Esophagus muscularis mucosa (tissue), 4 donors: ENCODE measurements around the gene CARMIL3. TPM values are rescaled to one million over a fixed set of nuclear protein-coding genes. Genes with fewer than 3 reads are reported as not detected.

ENCODE experiments used
- DNase-seq: peaks from one replicate; pipeline ENCODE4 v3.0.0-alpha.2; 2017; ENCODE audit errors: extremely low spot score
- H3K27ac ChIP-seq, 4 donors: fragments of 200-600 bp; sonication (generic); replicated peaks in 1 of 4; 1 replicate in 3 of 4; 2 replicates in 1 of 4; pipeline ENCODE4 v1.5.1; 2016 to 2019; ENCODE audit warnings: mild to moderate bottlenecking in 1 of 4
- H3K27me3 ChIP-seq, 4 donors: fragments of 200-600 bp; sonication (generic); one replicate each; pipeline versions ENCODE4 v1.5.1 to v1.6.0; 2016 to 2019
- H3K36me3 ChIP-seq, 4 donors: fragments of 200-600 bp; sonication (generic); one replicate each; pipeline ENCODE4 v1.5.1; 2016 to 2019
- H3K4me1 ChIP-seq, 4 donors: fragments of 200-600 bp; sonication (generic); one replicate each; pipeline ENCODE4 v1.5.1; 2016 to 2019
- H3K4me3 ChIP-seq, 4 donors: fragments of 200-600 bp; sonication (generic); 1 replicate in 2 of 4; 2 replicates in 2 of 4; pipeline ENCODE4 v1.5.1; 2016 to 2019; ENCODE audit warnings: mild to moderate bottlenecking in 4 of 4, moderate library complexity in 1 of 4
- H3K9me3 ChIP-seq, 4 donors: fragments of 200-600 bp; sonication (generic); 1 replicate in 3 of 4; 2 replicates in 1 of 4; pipeline ENCODE4 v1.5.1; 2016 to 2019
- CTCF ChIP-seq, 3 experiments: fragments of 200-600 bp in 2 of 3; fragments of 450-650 bp in 1 of 3; sonication (generic) in 2 of 3; IDR thresholded peaks; one replicate each; pipeline ENCODE4 v1.5.1; 2017 to 2019; ENCODE audit warnings: antibody characterized with exemption in 3 of 3, mild to moderate bottlenecking in 2 of 3, moderate library complexity in 1 of 3
- EP300 ChIP-seq: sonication (generic); formaldehyde crosslinking; IDR thresholded peaks from one replicate; pipeline ENCODE4 v1.6.1; 2017; ENCODE audit warnings: antibody characterized with exemption
- POLR2A ChIP-seq: fragments of 450-650 bp; IDR thresholded peaks from one replicate; pipeline ENCODE4 v1.6.1; 2017; ENCODE audit warnings: antibody characterized with exemption, moderate library complexity, mild to moderate bottlenecking, low read depth
- POLR2AphosphoS5 ChIP-seq, 2 donors: sonication (generic); formaldehyde crosslinking; IDR thresholded peaks; one replicate each; pipeline ENCODE4 v1.6.1; 2017; ENCODE audit warnings: antibody characterized with exemption in 2 of 2
- WGBS: methylation state at CpG from one replicate; pipeline ENCODE4 v1.1.5; 2018; 5-methylcytosine and 5-hydroxymethylcytosine counted together
- intact Hi-C: fragments of 100-400 bp; cut with DNase I; formaldehyde crosslinking; loops from one replicate; pipeline ENCODE4 v1.15.1; 2023
- total RNA-seq, 4 donors: library from RNA; depleted of rRNA; stranded (reverse); fragments of >200 nt; gene quantifications; one replicate each; pipeline versions ENCODE4 v1.1.0 to v1.2.1, GENCODE V29; 2016

CARMIL3 gene
- total RNA-seq, 4 donors from 2014 or later, result 0.17 to 0.29 TPM; not detected in 2

GRCh38 chr14:24064856-24065255, 13.0 kb downstream of the CARMIL3 start:
- 91% methylated on average over 6 of the region's 15 CpGs for WGBS
- Histone ChIP-seq H3K4me3 (no peak overlapping the region), H3K27ac (no peak overlapping the region), H3K9me3 (no peaks in the 10 kb centered on the region), H3K4me1 (no peaks in the 10 kb centered on the region), H3K36me3 (no peaks in the 10 kb centered on the region), H3K27me3 (no peaks in the 10 kb centered on the region)
- TF ChIP-seq CTCF (IDR thresholded peaks at IDR 0.05), result no peak
- no peak for TF ChIP-seq EP300
- TF ChIP-seq POLR2A, result no peak
- TF ChIP-seq POLR2AphosphoS5 (IDR thresholded peaks at IDR 0.05), result no peak
- intact Hi-C loops, result no loop called here
- no peak for DNase-seq

GRCh38 chr14:24065408-24065807, 13.6 kb downstream of the CARMIL3 start:
- H3K27ac ChIP-seq, result no peak overlapping the region
- no peaks in the 10 kb centered on the region for H3K9me3 ChIP-seq
- TF ChIP-seq CTCF (IDR thresholded peaks at IDR 0.05) (no peak), POLR2AphosphoS5 (IDR thresholded peaks at IDR 0.05) (no peak), EP300 (no peak), POLR2A (no peak)
- no peaks in the 10 kb centered on the region for H3K27me3 ChIP-seq
- intact Hi-C loops, result no loop called here
- no peaks in the 10 kb centered on the region for H3K36me3 ChIP-seq
- H3K4me3 ChIP-seq, result no peak overlapping the region
- DNase-seq, result no peak
- WGBS, result 75% methylated on average over 8 of the region's 8 CpGs
- H3K4me1 ChIP-seq, result no peaks in the 10 kb centered on the region

- H3K27me3 ChIP-seq, result peaks cover 0 to 5% (median 0%) of the 10 kb centered on the region in 4 donors
- no peak for DNase-seq
- WGBS, result 95% methylated on average over 7 of the region's 8 CpGs
- H3K27ac ChIP-seq, result no peak overlapping the region
- no peak for TF ChIP-seq EP300
- no peak for TF ChIP-seq CTCF (IDR thresholded peaks at IDR 0.05)
- intact Hi-C loops, result no loop called here
- peaks cover 0 to 7% (median 5%) of the 10 kb centered on the region in 4 donors for H3K4me1 ChIP-seq
- no peaks in the 10 kb centered on the region for H3K36me3 ChIP-seq
- H3K4me3 ChIP-seq, result no peak overlapping the region
- no peaks in the 10 kb centered on the region for H3K9me3 ChIP-seq
Observed at GRCh38 chr14:24066496-24067132, 14.8 kb downstream of the CARMIL3 start.

- no peak overlapping the region for H3K27ac ChIP-seq
- no peaks in the 10 kb centered on the region for H3K9me3 ChIP-seq
- 92% methylated on average over 9 of the region's 12 CpGs for WGBS
- intact Hi-C loops, result no loop called here
- peaks cover 0 to 15% (median 13%) of the 10 kb centered on the region in 4 donors for H3K4me1 ChIP-seq
- no peak overlapping the region for H3K4me3 ChIP-seq
- no peak for DNase-seq
- no peaks in the 10 kb centered on the region for H3K36me3 ChIP-seq
- TF ChIP-seq POLR2A, result no peak
- TF ChIP-seq EP300, result no peak
- TF ChIP-seq POLR2AphosphoS5 (IDR thresholded peaks at IDR 0.05), result no peak
- peaks cover 0 to 13% (median 0%) of the 10 kb centered on the region in 4 donors for H3K27me3 ChIP-seq
Observed at GRCh38 chr14:24067133-24068082, 15.6 kb downstream of the CARMIL3 start.

GRCh38 chr14:24068711-24069410, 17.1 kb downstream of the CARMIL3 start:
- peaks cover 0 to 20% (median 17%) of the 10 kb centered on the region in 4 donors for H3K4me1 ChIP-seq
- 75% methylated on average over 3 of the region's 10 CpGs for WGBS
- no peak overlapping the region for H3K4me3 ChIP-seq
- H3K9me3 ChIP-seq, result no peaks in the 10 kb centered on the region
- no peak overlapping the region for H3K27ac ChIP-seq
- DNase-seq, result no peak
- H3K36me3 ChIP-seq, result no peaks in the 10 kb centered on the region
- peaks cover 0 to 27% (median 2%) of the 10 kb centered on the region in 4 donors for H3K27me3 ChIP-seq
- intact Hi-C loops, result no loop called here
- TF ChIP-seq CTCF (IDR thresholded peaks at IDR 0.05) (no peak), POLR2AphosphoS5 (IDR thresholded peaks at IDR 0.05) (no peak), POLR2A (no peak), EP300 (no peak)
